GM12874 (cell line): ENCODE results near the gene PTPN1.

Experiments used
- TF ChIP-seq, protein P1 (sequence below): IDR thresholded peaks from 2 replicates; pipeline ENCODE4 v1.5.1; 2011; ENCODE audit warnings: low read depth, mild to moderate bottlenecking, control low read depth, low read length, moderate library complexity; ENCODE audit not compliant: insufficient read depth

Gene PTPN1

DNA sequence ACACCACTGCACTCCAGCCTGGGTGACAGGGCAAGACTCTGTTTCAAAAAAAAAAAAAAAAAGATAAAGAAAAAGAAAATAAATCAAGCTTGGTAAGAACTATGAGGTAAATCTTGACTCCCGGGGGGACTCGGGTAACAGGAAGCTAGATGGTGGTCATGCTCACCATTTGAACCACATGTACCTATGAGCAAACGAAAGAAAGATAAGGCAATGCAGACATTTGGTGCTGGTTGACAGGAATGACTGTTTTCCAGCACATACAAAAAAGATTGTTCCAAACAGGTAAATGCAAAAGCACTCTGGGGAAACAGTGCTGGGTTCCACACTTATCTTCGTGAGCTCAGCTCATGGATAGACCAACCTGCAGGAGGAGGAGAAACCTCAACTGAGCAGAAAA is 22.8 kb upstream of the PTPN1 start:
- TF ChIP-seq, protein P1, sequence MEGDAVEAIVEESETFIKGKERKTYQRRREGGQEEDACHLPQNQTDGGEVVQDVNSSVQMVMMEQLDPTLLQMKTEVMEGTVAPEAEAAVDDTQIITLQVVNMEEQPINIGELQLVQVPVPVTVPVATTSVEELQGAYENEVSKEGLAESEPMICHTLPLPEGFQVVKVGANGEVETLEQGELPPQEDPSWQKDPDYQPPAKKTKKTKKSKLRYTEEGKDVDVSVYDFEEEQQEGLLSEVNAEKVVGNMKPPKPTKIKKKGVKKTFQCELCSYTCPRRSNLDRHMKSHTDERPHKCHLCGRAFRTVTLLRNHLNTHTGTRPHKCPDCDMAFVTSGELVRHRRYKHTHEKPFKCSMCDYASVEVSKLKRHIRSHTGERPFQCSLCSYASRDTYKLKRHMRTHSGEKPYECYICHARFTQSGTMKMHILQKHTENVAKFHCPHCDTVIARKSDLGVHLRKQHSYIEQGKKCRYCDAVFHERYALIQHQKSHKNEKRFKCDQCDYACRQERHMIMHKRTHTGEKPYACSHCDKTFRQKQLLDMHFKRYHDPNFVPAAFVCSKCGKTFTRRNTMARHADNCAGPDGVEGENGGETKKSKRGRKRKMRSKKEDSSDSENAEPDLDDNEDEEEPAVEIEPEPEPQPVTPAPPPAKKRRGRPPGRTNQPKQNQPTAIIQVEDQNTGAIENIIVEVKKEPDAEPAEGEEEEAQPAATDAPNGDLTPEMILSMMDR = no peak

DNA sequence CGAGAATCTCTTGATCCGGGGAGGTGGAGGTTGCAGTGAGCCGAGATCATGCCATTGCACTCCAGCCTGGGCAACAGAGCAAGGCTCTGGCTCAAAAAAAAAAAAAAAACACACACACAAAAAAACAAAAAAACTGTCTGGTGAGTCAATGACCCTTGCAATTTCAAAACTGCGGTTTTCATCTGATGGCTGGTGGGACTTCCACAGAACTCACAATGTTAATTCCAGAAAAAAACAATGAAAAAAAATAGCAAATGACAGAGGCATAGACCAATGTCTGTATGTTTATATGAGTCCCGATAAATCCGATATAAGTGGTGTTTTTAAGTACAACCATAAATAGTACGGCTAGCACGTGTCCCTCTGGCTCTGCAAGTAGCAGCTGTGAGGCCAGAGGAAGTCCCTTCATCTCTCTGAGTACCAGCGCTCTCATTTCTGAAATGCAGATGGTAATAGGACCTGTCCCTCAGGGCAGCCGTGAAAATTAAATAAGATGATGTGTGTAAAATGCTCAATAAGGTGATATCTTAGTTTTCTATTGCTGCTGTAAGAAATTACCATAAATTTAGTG is 21.9 kb upstream of the PTPN1 start:
- TF ChIP-seq, protein P1 = no peak

DNA sequence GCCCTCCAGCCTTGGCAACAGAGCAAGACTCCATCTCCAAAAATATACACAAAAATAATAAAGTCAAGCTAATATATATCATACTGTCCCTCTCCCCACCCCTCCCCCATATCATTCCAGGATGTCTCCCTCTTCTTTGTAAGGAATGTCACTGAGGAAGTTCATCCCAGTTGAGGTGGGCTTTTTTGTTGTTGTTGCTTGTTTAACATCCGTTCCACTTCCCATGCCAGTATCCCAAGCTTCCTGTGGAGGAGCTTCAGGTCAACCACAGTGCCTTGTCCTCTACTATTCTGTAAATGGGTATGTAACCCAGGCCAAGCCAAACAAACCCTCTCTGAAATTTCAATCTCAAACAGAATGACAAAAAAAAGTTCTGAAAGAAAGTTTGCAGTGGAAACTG is 19.0 kb upstream of the PTPN1 start:
- TF ChIP-seq, protein P1 = no peak

DNA sequence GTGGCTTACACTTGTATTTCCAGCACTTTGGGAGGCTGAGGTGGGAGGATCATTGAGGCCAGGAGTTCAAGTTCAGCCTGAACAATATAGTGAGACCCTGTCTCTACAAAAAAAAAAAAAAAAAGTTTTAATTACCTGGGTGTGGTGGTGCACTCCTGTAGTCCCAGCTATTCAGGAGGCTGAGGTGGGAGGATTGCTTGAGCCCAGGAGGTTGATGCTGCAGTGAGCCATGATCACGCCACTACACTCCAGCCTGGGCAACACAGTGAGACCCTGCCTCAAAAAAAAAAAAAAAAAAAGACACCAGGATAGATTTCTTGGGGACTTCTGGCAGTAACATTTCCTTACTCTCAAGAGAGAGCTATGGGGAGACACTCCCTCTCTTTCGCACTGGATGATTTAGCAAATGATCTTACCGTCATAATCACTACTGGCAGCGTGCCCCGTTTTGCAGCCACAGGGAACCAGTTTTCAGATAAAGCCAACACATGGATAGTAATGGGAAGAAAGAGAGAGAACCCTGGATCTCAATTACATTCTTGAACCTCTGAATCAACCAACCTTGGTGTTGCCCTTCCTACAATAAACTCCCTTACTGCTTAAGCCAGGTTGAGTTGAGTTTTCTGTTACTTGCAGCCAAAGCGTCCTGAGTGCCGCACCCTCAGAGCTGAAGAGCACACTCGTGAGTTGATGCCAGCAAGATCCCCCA is 18.1 kb upstream of the PTPN1 start:
- TF ChIP-seq, protein P1 = no peak

DNA sequence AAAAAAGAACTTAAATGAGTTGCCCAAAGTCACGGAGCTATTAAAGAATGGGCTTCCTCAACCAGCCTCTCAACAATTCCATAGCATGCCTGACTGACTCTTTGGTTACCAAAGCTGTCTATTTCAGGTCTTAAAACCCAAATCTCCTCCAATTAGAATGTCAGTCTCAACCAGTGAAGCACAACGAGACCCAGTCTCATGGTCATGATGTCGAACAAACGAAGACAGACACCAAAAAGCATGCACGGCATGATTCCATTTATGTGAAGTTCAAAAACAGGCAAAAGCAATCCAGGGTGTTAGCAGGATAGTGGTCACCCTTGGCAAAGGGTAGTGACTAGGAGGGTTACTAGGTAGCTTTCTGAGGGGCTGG is 16.3 kb upstream of the PTPN1 start:
- TF ChIP-seq, protein P1 = no peak

DNA sequence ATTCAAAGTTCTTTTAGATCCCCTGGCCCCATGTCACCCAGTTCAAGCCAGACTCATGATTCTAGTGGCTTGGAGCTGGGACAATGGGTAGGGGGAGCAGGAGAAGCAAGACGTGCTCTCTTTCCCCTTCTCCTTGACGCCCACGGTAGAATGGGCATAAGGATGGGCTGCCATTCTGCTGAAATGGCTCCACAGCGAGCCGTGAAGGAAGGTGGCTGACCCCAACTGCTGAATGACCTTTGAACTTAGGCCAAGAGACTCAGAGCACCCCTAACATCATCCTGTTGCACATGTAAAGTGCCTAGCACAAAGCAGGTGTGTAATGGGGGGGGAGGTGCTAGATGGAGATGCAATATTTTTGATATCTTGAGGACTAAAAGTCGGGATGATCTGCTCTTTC is 15.8 kb upstream of the PTPN1 start:
- TF ChIP-seq, protein P1 = no peak

DNA sequence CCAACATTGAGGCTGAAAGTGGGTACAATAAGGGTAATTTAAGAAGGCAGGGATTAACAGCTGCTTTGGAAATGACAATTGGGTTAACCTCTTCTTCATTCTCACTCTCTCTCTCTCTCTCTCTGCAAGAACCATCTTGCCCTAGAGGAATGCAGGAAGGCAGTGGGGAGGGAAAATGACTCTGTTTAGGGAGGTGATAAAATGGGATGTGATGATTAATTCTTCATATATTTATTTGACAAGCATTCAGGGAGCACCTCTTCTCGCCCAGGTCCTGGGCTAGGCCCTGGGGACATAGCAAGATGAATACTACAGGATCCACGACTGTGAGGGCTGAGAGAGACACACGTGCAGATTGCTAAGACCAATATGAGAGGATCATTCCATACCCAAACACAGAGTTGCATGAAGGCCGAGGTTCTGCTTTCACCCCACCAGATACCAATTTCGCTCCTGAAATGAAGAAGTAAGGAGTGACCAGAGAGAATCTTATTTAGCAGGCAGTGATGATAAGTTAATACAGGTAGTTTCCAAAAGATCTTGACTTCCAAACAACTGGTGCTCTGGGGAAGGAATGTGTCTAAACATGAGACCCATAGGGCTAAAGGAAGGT is 13.3 kb upstream of the PTPN1 start:
- TF ChIP-seq, protein P1 = no peak
